H9 (cell line): ENCODE data around the gene ELMOD1. TPM values are rescaled to one million over a fixed set of nuclear protein-coding genes. Genes with fewer than 3 reads are reported as not detected.

Experiments
- DNase-seq: peaks from one replicate; pipeline ENCODE4 v3.0.0-alpha.2; 2017
- H2AFZ ChIP-seq: one replicate; pipeline ENCODE4 v1.6.1; 2013; ENCODE audit warnings: mild to moderate bottlenecking, low read length, control low read depth, moderate library complexity
- H2AK5ac ChIP-seq: 2 replicates; pipeline ENCODE4 v1.6.1; 2013; ENCODE audit warnings: low read length, control low read depth, mixed read lengths; ENCODE audit not compliant: insufficient read length
- H2BK120ac ChIP-seq: one replicate; pipeline ENCODE4 v1.6.1; 2013; ENCODE audit warnings: low read depth, mild to moderate bottlenecking, low read length, control low read depth, inconsistent platforms; ENCODE audit not compliant: poor library complexity, severe bottlenecking
- H2BK12ac ChIP-seq: 2 replicates; pipeline ENCODE4 v1.6.1; 2013; ENCODE audit warnings: low read length, control low read depth, mixed read lengths, low read depth; ENCODE audit not compliant: insufficient read length
- H2BK15ac ChIP-seq: 2 replicates; pipeline ENCODE4 v1.6.1; 2013; ENCODE audit warnings: low read depth, low read length, control low read depth
- H2BK20ac ChIP-seq: one replicate; pipeline ENCODE4 v1.6.1; 2013; ENCODE audit warnings: low read depth, mild to moderate bottlenecking, low read length, control low read depth, inconsistent platforms; ENCODE audit not compliant: poor library complexity, severe bottlenecking
- H2BK5ac ChIP-seq: 2 replicates; pipeline ENCODE4 v1.6.1; 2013; ENCODE audit warnings: low read length, control low read depth, mixed read lengths; ENCODE audit not compliant: insufficient read length
- H3K14ac ChIP-seq: 2 replicates; pipeline ENCODE4 v1.6.1; 2013; ENCODE audit warnings: low read length, control low read depth; ENCODE audit not compliant: insufficient read depth
- H3K18ac ChIP-seq: 2 replicates; pipeline ENCODE4 v1.6.1; 2013; ENCODE audit warnings: low read depth, mild to moderate bottlenecking, mixed read lengths, low read length, control low read depth; ENCODE audit not compliant: insufficient read length
- H3K23ac ChIP-seq: 2 replicates; pipeline ENCODE4 v1.6.1; 2013; ENCODE audit warnings: low read length, control low read depth, mixed read lengths, low read depth; ENCODE audit not compliant: insufficient read length
- H3K23me2 ChIP-seq: 2 replicates; pipeline ENCODE4 v1.6.1; 2013; ENCODE audit warnings: low read depth, mild to moderate bottlenecking, mixed read lengths, low read length, control low read depth; ENCODE audit not compliant: insufficient read length, poor library complexity, severe bottlenecking
- H3K27ac ChIP-seq: 2 replicates; pipeline ENCODE4 v1.5.1; 2013; ENCODE audit warnings: low read length, control low read depth, mixed read lengths, low read depth; ENCODE audit not compliant: insufficient read length
- H3K27me3 ChIP-seq: 2 replicates; pipeline ENCODE4 v1.6.1; 2013; ENCODE audit warnings: low read length, control low read depth, inconsistent platforms; ENCODE audit not compliant: insufficient read depth
- H3K4ac ChIP-seq: 2 replicates; pipeline ENCODE4 v1.6.1; 2013; ENCODE audit warnings: low read depth, mild to moderate bottlenecking, control low read depth, inconsistent platforms, low read length, moderate library complexity
- H3K4me1 ChIP-seq: 2 replicates; pipeline ENCODE4 v1.6.1; 2013; ENCODE audit warnings: low read length, control low read depth, inconsistent platforms; ENCODE audit not compliant: insufficient read depth
- H3K4me2 ChIP-seq: 2 replicates; pipeline ENCODE4 v1.6.1; 2013; ENCODE audit warnings: low read length, control low read depth, mixed read lengths; ENCODE audit not compliant: insufficient read length, insufficient read depth
- H3K56ac ChIP-seq: 2 replicates; pipeline ENCODE4 v1.6.1; 2013; ENCODE audit warnings: low read depth, mild to moderate bottlenecking, mixed read lengths, low read length, control low read depth; ENCODE audit not compliant: insufficient read length
- H3K79me1 ChIP-seq: 2 replicates; pipeline ENCODE4 v1.6.1; 2013; ENCODE audit warnings: low read depth, mild to moderate bottlenecking, moderate library complexity, low read length, control low read depth, inconsistent platforms; ENCODE audit not compliant: insufficient read depth, poor library complexity, severe bottlenecking
- H3K79me2 ChIP-seq: 2 replicates; pipeline ENCODE4 v1.6.1; 2013; ENCODE audit warnings: low read length, control low read depth, inconsistent platforms; ENCODE audit not compliant: insufficient read depth
- H3K9ac ChIP-seq: 2 replicates; pipeline ENCODE4 v1.6.1; 2013; ENCODE audit warnings: low read length, control low read depth, mixed read lengths; ENCODE audit not compliant: insufficient read length; ENCODE audit errors: extremely low read depth
- H3K9me3 ChIP-seq: one replicate; pipeline ENCODE4 v1.6.1; 2013; ENCODE audit warnings: low read depth, low read length, inconsistent platforms; ENCODE audit not compliant: control insufficient read depth
- H3T11ph ChIP-seq: one replicate; pipeline ENCODE4 v1.6.1; 2013; ENCODE audit warnings: mild to moderate bottlenecking, low read length, control low read depth, inconsistent platforms
- H4K20me1 ChIP-seq: one replicate; pipeline ENCODE4 v1.6.1; 2013; ENCODE audit not compliant: control insufficient read depth, insufficient read length, insufficient read depth
- H4K5ac ChIP-seq: 2 replicates; pipeline ENCODE4 v1.6.1; 2013; ENCODE audit warnings: low read depth, mild to moderate bottlenecking, mixed read lengths, low read length, control low read depth; ENCODE audit not compliant: insufficient read length
- H4K8ac ChIP-seq: replicated peaks from 2 replicates; pipeline ENCODE4 v1.6.1; 2013; ENCODE audit warnings: low read length, control low read depth, mixed read lengths, low read depth; ENCODE audit not compliant: insufficient read length
- H4K91ac ChIP-seq: 2 replicates; pipeline ENCODE4 v1.6.1; 2013; ENCODE audit warnings: low read depth, mild to moderate bottlenecking, moderate library complexity, mixed read lengths, low read length, control low read depth; ENCODE audit not compliant: insufficient read length
- H3K27ac Mint-ChIP-seq, 3 experiments: 2 replicates in 2 of 3; 3 replicates in 1 of 3; pipeline ENCODE4 v1.8.0; 2020 to 2021; ENCODE audit warnings: mixed read lengths in 3 of 3, mild to moderate bottlenecking in 1 of 3, moderate library complexity in 1 of 3
- H3K27me3 Mint-ChIP-seq: 2 replicates; pipeline ENCODE4 v1.8.0; 2021; ENCODE audit warnings: low read depth, mild to moderate bottlenecking, moderate library complexity, mixed read lengths
- H3K36me3 Mint-ChIP-seq, 3 experiments: 2 replicates in 2 of 3; 3 replicates in 1 of 3; pipeline ENCODE4 v1.8.0; 2020 to 2021; ENCODE audit warnings: low read depth in 3 of 3, mixed read lengths in 3 of 3; ENCODE audit not compliant: insufficient read depth in 1 of 3
- H3K4me1 Mint-ChIP-seq, 2 experiments: 2 replicates each; pipeline ENCODE4 v1.8.0; 2020; ENCODE audit warnings: mixed read lengths in 2 of 2
- H3K4me3 Mint-ChIP-seq, 2 experiments: 2 replicates in 1 of 2; 3 replicates in 1 of 2; pipeline ENCODE4 v1.8.0; 2020 to 2021; ENCODE audit warnings: mild to moderate bottlenecking in 2 of 2, mixed read lengths in 2 of 2, moderate library complexity in 1 of 2
- H3K9me3 Mint-ChIP-seq, 2 experiments: 2 replicates in 1 of 2; 3 replicates in 1 of 2; pipeline ENCODE4 v1.8.0; 2020; ENCODE audit warnings: mild to moderate bottlenecking in 2 of 2, mixed read lengths in 2 of 2, moderate library complexity in 1 of 2
- CTCF ChIP-seq: fragments of 200-600 bp; sonication (generic); conservative IDR thresholded peaks from 3 replicates; pipeline ENCODE4 v1.8.0; 2021; ENCODE audit warnings: antibody characterized with exemption, mild to moderate bottlenecking
- WGBS: extraction: QIAGEN DNeasy Blood & Tissue Kit; methylation state at CpG from one replicate; pipeline ENCODE4 v1.1.7; 2013; ENCODE audit warnings: missing lambda C conversion rate, low lambda C conversion rate, mixed read lengths; ENCODE audit not compliant: insufficient read length; ENCODE audit errors: extremely low coverage; 5-methylcytosine and 5-hydroxymethylcytosine counted together
- total RNA-seq: library from RNA; stranded (reverse); gene quantifications from 2 replicates; pipeline ENCODE4 v1.2.1, GENCODE V29; 2021

Gene ELMOD1
- total RNA-seq, 1 experiment from 2014 or later: 0.61 TPM

GRCh38 chr11:107545101-107545514 is 45.8 kb upstream of the ELMOD1 start:
- H3K27ac Mint-ChIP-seq: no peak overlapping the region
- H2BK15ac ChIP-seq: no peak overlapping the region

More at GRCh38 chr11:107545101-107545514, 45.8 kb upstream of the ELMOD1 start:
- Histone ChIP-seq H3K56ac (no peak overlapping the region), H4K8ac (no peak overlapping the region), H2AK5ac (no peak overlapping the region), H3K18ac (no peak overlapping the region), H3K9me3 (no peaks in the 10 kb centered on the region), H3K23ac (no peak overlapping the region), H3K9ac (no peak overlapping the region), H4K5ac (no peak overlapping the region), H2BK5ac (no peak overlapping the region), H4K20me1 (no peaks in the 10 kb centered on the region), H3K23me2 (no peaks in the 10 kb centered on the region), H3K4ac (no peak overlapping the region), H3K14ac (no peak overlapping the region), H4K91ac (no peak overlapping the region), H3K4me1 (no peaks in the 10 kb centered on the region), H2BK120ac (no peak overlapping the region), H3K4me2 (no peak overlapping the region), H2BK20ac (no peak overlapping the region), H2BK12ac (no peak overlapping the region), H3T11ph (no peak overlapping the region), H3K27ac (no peak overlapping the region), H3K79me2 (no peaks in the 10 kb centered on the region), H3K27me3 (no peaks in the 10 kb centered on the region), H2AFZ (no peak overlapping the region), H3K79me1 (no peaks in the 10 kb centered on the region)
- Mint-ChIP-seq H3K4me3 (no peak overlapping the region), H3K9me3 (no peaks in the 10 kb centered on the region), H3K4me1 (no peaks in the 10 kb centered on the region), H3K36me3 (peaks cover 0 to 7% (median 6%) of the 10 kb centered on the region in 3 experiments; a peak in 2 of 7 replicates), H3K27me3 (no peaks in the 10 kb centered on the region)
- TF ChIP-seq CTCF: no peak
- no CpG with 5 or more reads among the region's 1 CpG for WGBS
- DNase-seq: no peak
